Lower leg skin (tissue), 4 donors: Measurements from ENCODE around the gene WDR20. TPM values are rescaled to one million over a fixed set of nuclear protein-coding genes. Genes with fewer than 3 reads are reported as not detected.

ENCODE experiments used
- DNase-seq, 2 donors: peaks; one replicate each; pipeline ENCODE4 v3.0.0-alpha.2; 2019; ENCODE audit warnings: low spot score in 2 of 2
- H3K4me3 ChIP-seq: fragments of 200-600 bp; sonication (generic); 2 replicates; pipeline ENCODE4 v1.5.1; 2017; ENCODE audit warnings: mild to moderate bottlenecking, low read depth; ENCODE audit not compliant: poor library complexity, severe bottlenecking
- CTCF ChIP-seq, 3 donors: fragments of 450-650 bp; IDR thresholded peaks; one replicate each; pipeline ENCODE4 v1.5.1; 2016; ENCODE audit warnings: antibody characterized with exemption in 3 of 3, mild to moderate bottlenecking in 3 of 3, moderate library complexity in 2 of 3
- POLR2A ChIP-seq, 2 donors: fragments of 450-650 bp; IDR thresholded peaks; one replicate each; pipeline ENCODE4 v1.6.1; 2016 to 2017; ENCODE audit warnings: antibody characterized with exemption in 2 of 2, mild to moderate bottlenecking in 1 of 2, moderate library complexity in 1 of 2
- WGBS, 2 donors: methylation state at CpG; one replicate each; pipeline ENCODE4 v1.1.5; 2018; 5-methylcytosine and 5-hydroxymethylcytosine counted together
- intact Hi-C: fragments of 100-400 bp; cut with DNase I; formaldehyde crosslinking; loops from one replicate; pipeline ENCODE4 v1.15.0; 2023; ENCODE audit warnings: low total_unique reads
- total RNA-seq, 4 donors: library from RNA; depleted of rRNA; stranded (reverse); fragments of >200 nt; gene quantifications; one replicate each; pipeline ENCODE4 v1.1.0, GENCODE V29; 2016

WDR20 gene
- total RNA-seq, 4 donors from 2014 or later = 33.7 to 50.8 (median 41.3) TPM

- TF ChIP-seq POLR2A (IDR thresholded peaks at IDR 0.05) (no peak), CTCF (IDR thresholded peaks at IDR 0.05) (no peak)
Measured at GRCh38 chr14:102252834-102253801, 113.4 kb downstream of the WDR20 start.

GRCh38 chr14:102255401-102256190 lies 115.9 kb downstream of the WDR20 start:
- no peak for TF ChIP-seq CTCF (IDR thresholded peaks at IDR 0.05)
- no peak for TF ChIP-seq POLR2A (IDR thresholded peaks at IDR 0.05)
- 52 to 53% methylated on average over 9 of the region's 9 CpGs for WGBS, 2 donors
- intact Hi-C loops = no loop called here
- no peak for DNase-seq
- no peak overlapping the region for H3K4me3 ChIP-seq

More at GRCh38 chr14:102252834-102253801, 113.4 kb downstream of the WDR20 start:
- H3K4me3 ChIP-seq = no peak overlapping the region
- intact Hi-C loops = no loop called here
- no peak for DNase-seq
- WGBS, 2 donors = 87% methylated on average over 21 of the region's 21 CpGs

DNA sequence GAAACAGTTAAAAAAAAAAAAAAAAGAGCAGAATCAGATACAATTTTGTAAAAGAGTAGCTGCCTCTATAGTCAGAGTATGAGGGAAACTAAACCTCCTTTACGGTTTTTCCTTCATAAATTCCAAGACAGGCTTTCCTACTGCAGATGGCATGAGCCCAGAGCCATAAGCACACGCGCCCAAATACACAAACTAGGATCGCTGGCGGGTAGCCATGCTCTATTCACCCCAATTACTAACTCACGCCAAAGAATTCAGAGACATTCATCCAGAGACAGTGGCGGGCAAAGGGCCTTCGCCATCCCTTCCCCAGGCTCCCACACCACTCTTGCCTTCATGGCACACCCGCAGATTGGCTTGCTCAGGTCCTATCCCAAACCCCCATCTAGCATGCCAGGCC lies 117.0 kb downstream of the WDR20 start:
- intact Hi-C loops = no loop called here
- 74 to 78% methylated on average over 9 of the region's 9 CpGs for WGBS, 2 donors
- DNase-seq = no peak
- H3K4me3 ChIP-seq = no peak overlapping the region
- TF ChIP-seq POLR2A (IDR thresholded peaks at IDR 0.05) (no peak), CTCF (IDR thresholded peaks at IDR 0.05) (no peak)

GRCh38 chr14:102258136-102258535 lies 118.4 kb downstream of the WDR20 start:
- TF ChIP-seq POLR2A (IDR thresholded peaks at IDR 0.05) (no peak), CTCF (IDR thresholded peaks at IDR 0.05) (no peak)
- no peak overlapping the region for H3K4me3 ChIP-seq
- intact Hi-C loops = no loop called here
- DNase-seq = no peak
- WGBS, 2 donors = 94 to 97% methylated on average over 6 of the region's 6 CpGs

Other genes starting within 250 kb of the WDR20 start
- gene DYNC1H1, start 175.3 kb upstream of the WDR20 start, total RNA-seq = 100 to 1,000 TPM; 546 to 624 (median 593) TPM
- 100 to 1,000 TPM; 196 to 301 (median 255) TPM for gene HSP90AA1, start 52.9 kb upstream of the WDR20 start, total RNA-seq
- gene MOK, start 165.3 kb downstream of the WDR20 start, total RNA-seq = 10 to 100 TPM in 2 of 4 donors, 1 to 10 TPM in 2; 2.1 to 12.2 (median 7.8) TPM
- gene ZNF839, start 179.8 kb downstream of the WDR20 start, total RNA-seq = 10 to 100 TPM; 10.7 to 15.2 (median 13.6) TPM
- gene CINP, start 223.0 kb downstream of the WDR20 start, total RNA-seq = 10 to 100 TPM; 16.9 to 34.2 (median 27.3) TPM
- gene TECPR2, start 223.0 kb downstream of the WDR20 start, total RNA-seq = 10 to 100 TPM; 10.8 to 37.8 (median 17.8) TPM